ENCODE measurements around the gene WDR47.
A peak's percentile ranks its signal among the peaks of the same experiment; 100 is the strongest.
"Not testable (repeated sequence)": the region's sequence is repeated elsewhere in the genome, so short reads cannot be mapped to it uniquely, and the experiment has no call there.

The WDR47 gene

GRCh38 chr1:109052145-109052544 lies 10.2 kb upstream of the WDR47 start:
- not testable (repeated sequence) for DNase-seq (ENCODE audit: low read depth in 2 of 2)

GRCh38 chr1:109050228-109050995 lies 8.5 kb upstream of the WDR47 start:
- no peak for DNase-seq (ENCODE audit: low read depth in 2 of 2)

- DNase-seq (ENCODE audit: low read depth in 2 of 2): no peak
Measured at GRCh38 chr1:109048335-109048734, 6.4 kb upstream of the WDR47 start.

- no peak for DNase-seq (ENCODE audit: low read depth in 2 of 2)
Measured at GRCh38 chr1:109047339-109047738, 5.4 kb upstream of the WDR47 start.

GRCh38 chr1:109046671-109047070 lies 4.8 kb upstream of the WDR47 start:
- DNase-seq (ENCODE audit: low read depth in 2 of 2): no peak

GRCh38 chr1:109045595-109045994 lies 3.7 kb upstream of the WDR47 start:
- DNase-seq (ENCODE audit: low read depth in 2 of 2): no peak

GRCh38 chr1:109040989-109041620 lies 797 bp downstream of the WDR47 start:
- peak in 1 of 2 donors; percentile 7 for DNase-seq (ENCODE audit: low read depth in 2 of 2)

- no peak for DNase-seq (ENCODE audit: low read depth in 2 of 2)
Measured at GRCh38 chr1:109040627-109040988, 1.3 kb downstream of the WDR47 start.

GRCh38 chr1:109034382-109034781 lies 7.5 kb downstream of the WDR47 start:
- DNase-seq (ENCODE audit: low read depth in 2 of 2): no peak

- not testable (repeated sequence) for DNase-seq (ENCODE audit: low read depth in 2 of 2)
Measured at GRCh38 chr1:109029493-109029892, 12.4 kb downstream of the WDR47 start.

GRCh38 chr1:109027841-109028240 lies 14.1 kb downstream of the WDR47 start:
- DNase-seq (ENCODE audit: low read depth in 2 of 2): no peak

- DNase-seq (ENCODE audit: low read depth in 2 of 2): no peak
Measured at GRCh38 chr1:109025694-109026093, 16.2 kb downstream of the WDR47 start.

- no peak for DNase-seq (ENCODE audit: low read depth in 2 of 2)
Measured at GRCh38 chr1:109024646-109025045, 17.3 kb downstream of the WDR47 start.

- no peak for DNase-seq (ENCODE audit: low read depth in 2 of 2)
Measured at GRCh38 chr1:109020693-109021257, 21.1 kb downstream of the WDR47 start.

GRCh38 chr1:109017719-109018118 lies 24.2 kb downstream of the WDR47 start:
- DNase-seq (ENCODE audit: low read depth in 2 of 2): not testable (repeated sequence)

- no peak for DNase-seq (ENCODE audit: low read depth in 2 of 2)
Measured at GRCh38 chr1:109017134-109017533, 24.8 kb downstream of the WDR47 start.

GRCh38 chr1:109011335-109011734 lies 30.6 kb downstream of the WDR47 start:
- DNase-seq (ENCODE audit: low read depth in 2 of 2): no peak

- not testable (repeated sequence) for DNase-seq (ENCODE audit: low read depth in 2 of 2)
Measured at GRCh38 chr1:108996622-108997021, 45.3 kb downstream of the WDR47 start.

GRCh38 chr1:108983114-108983513 lies 58.8 kb downstream of the WDR47 start:
- no peak for DNase-seq (ENCODE audit: low read depth in 2 of 2)

GRCh38 chr1:108976658-108977057 lies 65.2 kb downstream of the WDR47 start:
- DNase-seq (ENCODE audit: low read depth in 2 of 2): no peak

GRCh38 chr1:108972951-108973350 lies 69.0 kb downstream of the WDR47 start:
- no peak for DNase-seq (ENCODE audit: low read depth in 2 of 2)

GRCh38 chr1:108969346-108969745 lies 72.6 kb downstream of the WDR47 start:
- no peak for DNase-seq (ENCODE audit: low read depth in 2 of 2)

GRCh38 chr1:108963052-108963686 lies 78.7 kb downstream of the WDR47 start, which contains the start of gene CLCC1:
TSS of gene CLCC1 (minus strand) at chr1:108963484. CDS start at chr1:108950437, 13,047 bp downstream.
- peak; percentile 75 to 81 for DNase-seq (ENCODE audit: low read depth in 2 of 2)
